GM23338 (cell line): ENCODE measurements around the gene UBAC2. TPM values are rescaled to one million over a fixed set of nuclear protein-coding genes. Genes with fewer than 3 reads are reported as not detected.

Experiments used
- ATAC-seq: fragments of 200-7000 bp; cut with Tn5 transposase; 3 replicates; pipeline ENCODE4 v1.9.1; 2020
- DNase-seq: peaks from one replicate; pipeline ENCODE4 v3.0.0-alpha.2; 2015; ENCODE audit warnings: low spot score
- H2AFZ ChIP-seq: fragments of 200-600 bp; sonication (generic); 2 replicates; pipeline ENCODE4 v1.8.0; 2016; ENCODE audit warnings: antibody characterized with exemption, mild to moderate bottlenecking, moderate library complexity
- H3F3A ChIP-seq: fragments of 200-600 bp; sonication (generic); replicated peaks from 2 replicates; pipeline ENCODE4 v1.8.0; 2017; ENCODE audit warnings: antibody characterized with exemption, mixed run types, low read depth
- H3K27ac ChIP-seq: fragments of 200-600 bp; sonication (generic); 2 replicates; pipeline ENCODE4 v1.6.1; 2016; ENCODE audit warnings: low read depth
- H3K27me3 ChIP-seq: fragments of 200-600 bp; sonication (generic); 2 replicates; pipeline ENCODE4 v1.8.0; 2016; ENCODE audit warnings: mild to moderate bottlenecking, mixed run types, moderate library complexity; ENCODE audit not compliant: insufficient read depth
- H3K36me3 ChIP-seq: fragments of 200-600 bp; sonication (generic); 2 replicates; pipeline ENCODE4 v1.8.0; 2016; ENCODE audit warnings: mild to moderate bottlenecking; ENCODE audit not compliant: insufficient read depth
- H3K4me1 ChIP-seq: fragments of 200-600 bp; sonication (generic); 2 replicates; pipeline ENCODE4 v1.8.0; 2016; ENCODE audit warnings: mild to moderate bottlenecking, moderate library complexity; ENCODE audit not compliant: insufficient read depth
- H3K4me2 ChIP-seq: fragments of 200-600 bp; sonication (generic); 2 replicates; pipeline ENCODE4 v1.7.1; 2017; ENCODE audit warnings: mixed run types
- H3K4me3 ChIP-seq: fragments of 200-600 bp; sonication (generic); 2 replicates; pipeline ENCODE4 v1.6.1; 2016; ENCODE audit warnings: mixed run types
- H3K79me2 ChIP-seq: fragments of 200-600 bp; sonication (generic); replicated peaks from 2 replicates; pipeline ENCODE4 v1.8.0; 2017; ENCODE audit warnings: mild to moderate bottlenecking; ENCODE audit not compliant: insufficient read depth
- H3K9me2 ChIP-seq: fragments of 200-600 bp; sonication (generic); 2 replicates; pipeline ENCODE4 v1.8.0; 2017; ENCODE audit not compliant: insufficient read depth
- H4K20me1 ChIP-seq: fragments of 200-600 bp; sonication (generic); replicated peaks from 2 replicates; pipeline ENCODE4 v1.8.0; 2017; ENCODE audit warnings: mild to moderate bottlenecking; ENCODE audit not compliant: insufficient read depth
- H3K27ac Mint-ChIP-seq: 2 replicates; pipeline ENCODE4 v1.8.0; 2020; ENCODE audit warnings: inconsistent platforms, mild to moderate bottlenecking, moderate library complexity, mixed read lengths
- H3K27me3 Mint-ChIP-seq: 3 replicates; pipeline ENCODE4 v1.8.0; 2022; ENCODE audit warnings: low read depth, mild to moderate bottlenecking, moderate library complexity, mixed read lengths, inconsistent platforms; ENCODE audit not compliant: insufficient read depth, poor library complexity
- H3K36me3 Mint-ChIP-seq: 3 replicates; pipeline ENCODE4 v1.8.0; 2021; ENCODE audit warnings: low read depth, mild to moderate bottlenecking, inconsistent platforms, moderate library complexity, mixed read lengths
- H3K4me1 Mint-ChIP-seq: 3 replicates; pipeline ENCODE4 v1.8.0; 2020; ENCODE audit warnings: mild to moderate bottlenecking, inconsistent platforms, mixed read lengths
- H3K4me3 Mint-ChIP-seq: 3 replicates; pipeline ENCODE4 v1.8.0; 2021; ENCODE audit warnings: moderate library complexity, mild to moderate bottlenecking, inconsistent platforms, mixed read lengths
- H3K9me3 Mint-ChIP-seq: 3 replicates; pipeline ENCODE4 v1.8.0; 2020; ENCODE audit warnings: moderate library complexity, mild to moderate bottlenecking, inconsistent platforms, mixed read lengths
- CREB1 ChIP-seq: fragments of 250-450 bp; sonication (Bioruptor Pico); IDR thresholded peaks from 2 replicates; pipeline ENCODE4 v1.5.0; 2020; ENCODE audit warnings: low read depth, mild to moderate bottlenecking, moderate library complexity
- EZH2 ChIP-seq: fragments of 200-600 bp; sonication (generic); IDR thresholded peaks from one replicate; pipeline ENCODE4 v1.8.0; 2017; ENCODE audit warnings: antibody characterized with exemption, mild to moderate bottlenecking, low read depth; ENCODE audit not compliant: unreplicated experiment
- EZH2phosphoT487 ChIP-seq: fragments of 200-600 bp; sonication (generic); IDR thresholded peaks from one replicate; pipeline ENCODE4 v1.8.1; 2018; ENCODE audit warnings: antibody characterized with exemption; ENCODE audit not compliant: unreplicated experiment
- JUNB ChIP-seq: IDR thresholded peaks from one replicate; pipeline ENCODE4 v1.6.1; 2016; ENCODE audit warnings: antibody characterized with exemption; ENCODE audit not compliant: unreplicated experiment
- POLR2AphosphoS5 ChIP-seq: IDR thresholded peaks from 2 replicates; pipeline ENCODE4 v1.6.1; 2016; ENCODE audit warnings: antibody characterized with exemption, low read depth
- STAT1 ChIP-seq: IDR thresholded peaks from one replicate; pipeline ENCODE4 v1.6.1; 2016; ENCODE audit warnings: antibody characterized with exemption; ENCODE audit not compliant: unreplicated experiment
- ZNF331 ChIP-seq: fragments of 250-450 bp; sonication (Bioruptor Pico); IDR thresholded peaks from 2 replicates; pipeline ENCODE4 v1.5.0; 2020; ENCODE audit warnings: low read depth, mild to moderate bottlenecking, moderate library complexity
- polyA plus RNA-seq: library from polyadenylated mRNA; unstranded; fragments of >200 nt; fragmentation: Nextera tagmentation; extraction: Ambion mirVana; gene quantifications from 2 replicates; pipeline ENCODE4 v1.2.1, GENCODE V29; 2016
- total RNA-seq: library from RNA; depleted of rRNA; stranded (reverse); fragments of >200 nt; shearing (Covaris generic); gene quantifications from 2 replicates; pipeline ENCODE4 v1.2.3, GENCODE V29; 2014
- TF ChIP-seq, protein P1 (sequence below), 2 experiments: fragments of 200-600 bp in 1 of 2; sonication (generic) in 1 of 2; conservative IDR thresholded peaks; 2 replicates each; pipeline versions ENCODE4 v1.5.1 to v1.6.1; 2016 to 2017; ENCODE audit warnings: antibody characterized with exemption in 2 of 2, low read depth in 2 of 2, mild to moderate bottlenecking in 2 of 2, moderate library complexity in 1 of 2
- TF ChIP-seq, protein P2 (sequence below): IDR thresholded peaks from one replicate; pipeline ENCODE4 v1.6.1; 2018; ENCODE audit warnings: antibody characterized with exemption; ENCODE audit not compliant: unreplicated experiment
- TF ChIP-seq, protein P3 (sequence below): IDR thresholded peaks from 2 replicates; pipeline ENCODE4 v1.6.1; 2016; ENCODE audit warnings: antibody characterized with exemption
- TF ChIP-seq, protein P4 (sequence below): fragments of 250-450 bp; sonication (Bioruptor Pico); IDR thresholded peaks from 2 replicates; pipeline ENCODE4 v1.5.0; 2020; ENCODE audit warnings: mild to moderate bottlenecking, moderate library complexity

The UBAC2 gene
- total and polyA plus RNA-seq, 2 experiments from 2014 or later: 37.9 to 76.9 TPM

DNA sequence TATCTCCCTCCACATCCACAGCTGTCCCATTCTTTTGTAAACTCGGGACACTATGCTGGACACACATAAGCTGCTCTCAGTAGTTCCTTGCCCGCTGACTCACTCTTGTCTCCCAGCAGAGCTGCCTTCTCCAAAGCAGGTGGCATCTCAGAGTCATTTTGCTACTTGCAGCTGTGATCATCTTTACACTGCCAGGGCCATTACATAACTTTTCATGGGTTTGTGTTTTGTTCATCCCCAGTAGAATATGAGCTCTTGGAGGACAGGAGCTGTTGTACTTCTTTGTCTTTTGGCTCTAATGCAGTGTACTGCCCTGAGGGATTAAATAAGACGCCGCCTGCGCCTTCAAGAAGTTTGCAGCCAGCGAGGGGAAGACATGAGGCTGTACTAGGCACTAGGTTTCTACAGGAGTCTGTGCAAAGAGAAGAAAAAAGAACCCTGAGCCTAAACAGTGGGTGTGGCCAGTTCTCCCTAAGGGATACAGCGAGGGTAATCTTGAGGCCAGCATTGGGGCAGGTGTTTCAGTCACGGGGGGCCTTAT, 147.3 kb downstream of the UBAC2 start:
- H3K9me3 Mint-ChIP-seq: no peaks in the 10 kb centered on the region
- DNase-seq (no peak), ATAC-seq (no peak)
- Histone ChIP-seq H3K4me2 (no peak overlapping the region), H3K9me2 (no peaks in the 10 kb centered on the region), H2AFZ (no peak overlapping the region), H3F3A (no peaks in the 10 kb centered on the region), H3K27me3 (no peaks in the 10 kb centered on the region), H3K27ac (no peak overlapping the region), H3K4me1 (no peaks in the 10 kb centered on the region), H3K36me3 (peaks cover 7% of the 10 kb centered on the region; the same call in 1 of the 2 replicates), H3K4me3 (no peak overlapping the region), H3K79me2 (no peaks in the 10 kb centered on the region), H4K20me1 (no peaks in the 10 kb centered on the region; the same call in none of the 2 replicates)
- no peak overlapping the region for H3K4me3 Mint-ChIP-seq
- no peak overlapping the region for H3K27ac Mint-ChIP-seq
- peaks cover 5% of the 10 kb centered on the region for H3K27me3 Mint-ChIP-seq
- TF ChIP-seq EZH2phosphoT487 (no peak), POLR2AphosphoS5 (no peak), ZNF331 (CRISPR knock-in tag) (no peak), CREB1 (CRISPR knock-in tag) (no peak), EZH2 (no peak), JUNB (no peak), STAT1 (no peak)
- TF ChIP-seq, protein P1, sequence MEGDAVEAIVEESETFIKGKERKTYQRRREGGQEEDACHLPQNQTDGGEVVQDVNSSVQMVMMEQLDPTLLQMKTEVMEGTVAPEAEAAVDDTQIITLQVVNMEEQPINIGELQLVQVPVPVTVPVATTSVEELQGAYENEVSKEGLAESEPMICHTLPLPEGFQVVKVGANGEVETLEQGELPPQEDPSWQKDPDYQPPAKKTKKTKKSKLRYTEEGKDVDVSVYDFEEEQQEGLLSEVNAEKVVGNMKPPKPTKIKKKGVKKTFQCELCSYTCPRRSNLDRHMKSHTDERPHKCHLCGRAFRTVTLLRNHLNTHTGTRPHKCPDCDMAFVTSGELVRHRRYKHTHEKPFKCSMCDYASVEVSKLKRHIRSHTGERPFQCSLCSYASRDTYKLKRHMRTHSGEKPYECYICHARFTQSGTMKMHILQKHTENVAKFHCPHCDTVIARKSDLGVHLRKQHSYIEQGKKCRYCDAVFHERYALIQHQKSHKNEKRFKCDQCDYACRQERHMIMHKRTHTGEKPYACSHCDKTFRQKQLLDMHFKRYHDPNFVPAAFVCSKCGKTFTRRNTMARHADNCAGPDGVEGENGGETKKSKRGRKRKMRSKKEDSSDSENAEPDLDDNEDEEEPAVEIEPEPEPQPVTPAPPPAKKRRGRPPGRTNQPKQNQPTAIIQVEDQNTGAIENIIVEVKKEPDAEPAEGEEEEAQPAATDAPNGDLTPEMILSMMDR (conservative IDR thresholded peaks at IDR 0.05; ENCODE audit: low read depth in 2 of 2): no peak
- TF ChIP-seq, protein P2, sequence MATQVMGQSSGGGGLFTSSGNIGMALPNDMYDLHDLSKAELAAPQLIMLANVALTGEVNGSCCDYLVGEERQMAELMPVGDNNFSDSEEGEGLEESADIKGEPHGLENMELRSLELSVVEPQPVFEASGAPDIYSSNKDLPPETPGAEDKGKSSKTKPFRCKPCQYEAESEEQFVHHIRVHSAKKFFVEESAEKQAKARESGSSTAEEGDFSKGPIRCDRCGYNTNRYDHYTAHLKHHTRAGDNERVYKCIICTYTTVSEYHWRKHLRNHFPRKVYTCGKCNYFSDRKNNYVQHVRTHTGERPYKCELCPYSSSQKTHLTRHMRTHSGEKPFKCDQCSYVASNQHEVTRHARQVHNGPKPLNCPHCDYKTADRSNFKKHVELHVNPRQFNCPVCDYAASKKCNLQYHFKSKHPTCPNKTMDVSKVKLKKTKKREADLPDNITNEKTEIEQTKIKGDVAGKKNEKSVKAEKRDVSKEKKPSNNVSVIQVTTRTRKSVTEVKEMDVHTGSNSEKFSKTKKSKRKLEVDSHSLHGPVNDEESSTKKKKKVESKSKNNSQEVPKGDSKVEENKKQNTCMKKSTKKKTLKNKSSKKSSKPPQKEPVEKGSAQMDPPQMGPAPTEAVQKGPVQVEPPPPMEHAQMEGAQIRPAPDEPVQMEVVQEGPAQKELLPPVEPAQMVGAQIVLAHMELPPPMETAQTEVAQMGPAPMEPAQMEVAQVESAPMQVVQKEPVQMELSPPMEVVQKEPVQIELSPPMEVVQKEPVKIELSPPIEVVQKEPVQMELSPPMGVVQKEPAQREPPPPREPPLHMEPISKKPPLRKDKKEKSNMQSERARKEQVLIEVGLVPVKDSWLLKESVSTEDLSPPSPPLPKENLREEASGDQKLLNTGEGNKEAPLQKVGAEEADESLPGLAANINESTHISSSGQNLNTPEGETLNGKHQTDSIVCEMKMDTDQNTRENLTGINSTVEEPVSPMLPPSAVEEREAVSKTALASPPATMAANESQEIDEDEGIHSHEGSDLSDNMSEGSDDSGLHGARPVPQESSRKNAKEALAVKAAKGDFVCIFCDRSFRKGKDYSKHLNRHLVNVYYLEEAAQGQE: no peak
- TF ChIP-seq, protein P3, sequence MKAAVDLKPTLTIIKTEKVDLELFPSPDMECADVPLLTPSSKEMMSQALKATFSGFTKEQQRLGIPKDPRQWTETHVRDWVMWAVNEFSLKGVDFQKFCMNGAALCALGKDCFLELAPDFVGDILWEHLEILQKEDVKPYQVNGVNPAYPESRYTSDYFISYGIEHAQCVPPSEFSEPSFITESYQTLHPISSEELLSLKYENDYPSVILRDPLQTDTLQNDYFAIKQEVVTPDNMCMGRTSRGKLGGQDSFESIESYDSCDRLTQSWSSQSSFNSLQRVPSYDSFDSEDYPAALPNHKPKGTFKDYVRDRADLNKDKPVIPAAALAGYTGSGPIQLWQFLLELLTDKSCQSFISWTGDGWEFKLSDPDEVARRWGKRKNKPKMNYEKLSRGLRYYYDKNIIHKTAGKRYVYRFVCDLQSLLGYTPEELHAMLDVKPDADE: no peak
- TF ChIP-seq, protein P4, sequence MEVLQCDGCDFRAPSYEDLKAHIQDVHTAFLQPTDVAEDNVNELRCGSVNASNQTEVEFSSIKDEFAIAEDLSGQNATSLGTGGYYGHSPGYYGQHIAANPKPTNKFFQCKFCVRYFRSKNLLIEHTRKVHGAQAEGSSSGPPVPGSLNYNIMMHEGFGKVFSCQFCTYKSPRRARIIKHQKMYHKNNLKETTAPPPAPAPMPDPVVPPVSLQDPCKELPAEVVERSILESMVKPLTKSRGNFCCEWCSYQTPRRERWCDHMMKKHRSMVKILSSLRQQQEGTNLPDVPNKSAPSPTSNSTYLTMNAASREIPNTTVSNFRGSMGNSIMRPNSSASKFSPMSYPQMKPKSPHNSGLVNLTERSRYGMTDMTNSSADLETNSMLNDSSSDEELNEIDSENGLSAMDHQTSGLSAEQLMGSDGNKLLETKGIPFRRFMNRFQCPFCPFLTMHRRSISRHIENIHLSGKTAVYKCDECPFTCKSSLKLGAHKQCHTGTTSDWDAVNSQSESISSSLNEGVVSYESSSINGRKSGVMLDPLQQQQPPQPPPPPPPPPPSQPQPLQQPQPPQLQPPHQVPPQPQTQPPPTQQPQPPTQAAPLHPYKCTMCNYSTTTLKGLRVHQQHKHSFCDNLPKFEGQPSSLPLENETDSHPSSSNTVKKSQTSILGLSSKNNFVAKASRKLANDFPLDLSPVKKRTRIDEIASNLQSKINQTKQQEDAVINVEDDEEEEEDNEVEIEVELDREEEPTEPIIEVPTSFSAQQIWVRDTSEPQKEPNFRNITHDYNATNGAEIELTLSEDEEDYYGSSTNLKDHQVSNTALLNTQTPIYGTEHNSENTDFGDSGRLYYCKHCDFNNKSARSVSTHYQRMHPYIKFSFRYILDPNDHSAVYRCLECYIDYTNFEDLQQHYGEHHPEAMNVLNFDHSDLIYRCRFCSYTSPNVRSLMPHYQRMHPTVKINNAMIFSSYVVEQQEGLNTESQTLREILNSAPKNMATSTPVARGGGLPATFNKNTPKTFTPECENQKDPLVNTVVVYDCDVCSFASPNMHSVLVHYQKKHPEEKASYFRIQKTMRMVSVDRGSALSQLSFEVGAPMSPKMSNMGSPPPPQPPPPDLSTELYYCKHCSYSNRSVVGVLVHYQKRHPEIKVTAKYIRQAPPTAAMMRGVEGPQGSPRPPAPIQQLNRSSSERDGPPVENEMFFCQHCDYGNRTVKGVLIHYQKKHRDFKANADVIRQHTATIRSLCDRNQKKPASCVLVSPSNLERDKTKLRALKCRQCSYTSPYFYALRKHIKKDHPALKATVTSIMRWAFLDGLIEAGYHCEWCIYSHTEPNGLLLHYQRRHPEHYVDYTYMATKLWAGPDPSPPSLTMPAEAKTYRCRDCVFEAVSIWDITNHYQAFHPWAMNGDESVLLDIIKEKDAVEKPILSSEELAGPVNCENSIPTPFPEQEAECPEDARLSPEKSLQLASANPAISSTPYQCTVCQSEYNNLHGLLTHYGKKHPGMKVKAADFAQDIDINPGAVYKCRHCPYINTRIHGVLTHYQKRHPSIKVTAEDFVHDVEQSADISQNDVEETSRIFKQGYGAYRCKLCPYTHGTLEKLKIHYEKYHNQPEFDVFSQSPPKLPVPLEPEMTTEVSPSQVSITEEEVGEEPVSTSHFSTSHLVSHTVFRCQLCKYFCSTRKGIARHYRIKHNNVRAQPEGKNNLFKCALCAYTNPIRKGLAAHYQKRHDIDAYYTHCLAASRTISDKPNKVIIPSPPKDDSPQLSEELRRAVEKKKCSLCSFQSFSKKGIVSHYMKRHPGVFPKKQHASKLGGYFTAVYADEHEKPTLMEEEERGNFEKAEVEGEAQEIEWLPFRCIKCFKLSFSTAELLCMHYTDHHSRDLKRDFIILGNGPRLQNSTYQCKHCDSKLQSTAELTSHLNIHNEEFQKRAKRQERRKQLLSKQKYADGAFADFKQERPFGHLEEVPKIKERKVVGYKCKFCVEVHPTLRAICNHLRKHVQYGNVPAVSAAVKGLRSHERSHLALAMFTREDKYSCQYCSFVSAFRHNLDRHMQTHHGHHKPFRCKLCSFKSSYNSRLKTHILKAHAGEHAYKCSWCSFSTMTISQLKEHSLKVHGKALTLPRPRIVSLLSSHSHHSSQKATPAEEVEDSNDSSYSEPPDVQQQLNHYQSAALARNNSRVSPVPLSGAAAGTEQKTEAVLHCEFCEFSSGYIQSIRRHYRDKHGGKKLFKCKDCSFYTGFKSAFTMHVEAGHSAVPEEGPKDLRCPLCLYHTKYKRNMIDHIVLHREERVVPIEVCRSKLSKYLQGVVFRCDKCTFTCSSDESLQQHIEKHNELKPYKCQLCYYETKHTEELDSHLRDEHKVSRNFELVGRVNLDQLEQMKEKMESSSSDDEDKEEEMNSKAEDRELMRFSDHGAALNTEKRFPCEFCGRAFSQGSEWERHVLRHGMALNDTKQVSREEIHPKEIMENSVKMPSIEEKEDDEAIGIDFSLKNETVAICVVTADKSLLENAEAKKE (CRISPR knock-in tag): no peak
- no peaks in the 10 kb centered on the region for H3K4me1 Mint-ChIP-seq
- H3K36me3 Mint-ChIP-seq: peaks cover 15% of the 10 kb centered on the region
